A549 treated with AZD9567 at 1 μM for 4 hours (cell line): Measurements from ENCODE around the gene TMEM207. TPM values are rescaled to one million over a fixed set of nuclear protein-coding genes. Genes with fewer than 3 reads are reported as not detected.

Source experiments
- total RNA-seq: library from RNA; stranded (reverse); fragments of 200-300 nt; extraction: Qiagen RNA extraction; gene quantifications from 5 replicates; pipeline ENCODE4 v1.2.3, GENCODE V29; 2022; ENCODE audit not compliant: insufficient read depth

TMEM207 gene
- not detected in 5 replicates for total RNA-seq

DNA sequence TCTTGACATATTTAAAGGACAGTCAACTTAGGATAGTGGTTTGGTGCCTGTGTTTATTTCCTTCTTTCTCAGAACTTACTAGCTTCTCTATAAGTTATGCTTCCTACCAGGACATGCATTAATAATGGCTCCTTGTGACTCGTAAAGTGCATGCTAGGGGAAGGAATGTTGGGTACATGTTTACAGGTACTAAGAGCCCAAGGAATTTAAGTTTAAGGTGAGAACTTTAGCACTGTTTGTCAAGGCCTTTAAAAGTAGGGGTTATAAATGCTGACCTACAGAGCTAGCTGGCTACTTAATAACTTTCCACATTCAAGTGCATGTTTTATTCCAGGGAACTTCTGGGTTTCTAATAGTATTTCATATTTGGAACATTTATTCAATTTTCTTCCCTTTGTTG lies at the start of gene TMEM207:
Gene TMEM207 (minus strand): TSS at position 101 of the 400 bp plus-strand sequence. CDS start 92 bp downstream, at position 9.

DNA sequence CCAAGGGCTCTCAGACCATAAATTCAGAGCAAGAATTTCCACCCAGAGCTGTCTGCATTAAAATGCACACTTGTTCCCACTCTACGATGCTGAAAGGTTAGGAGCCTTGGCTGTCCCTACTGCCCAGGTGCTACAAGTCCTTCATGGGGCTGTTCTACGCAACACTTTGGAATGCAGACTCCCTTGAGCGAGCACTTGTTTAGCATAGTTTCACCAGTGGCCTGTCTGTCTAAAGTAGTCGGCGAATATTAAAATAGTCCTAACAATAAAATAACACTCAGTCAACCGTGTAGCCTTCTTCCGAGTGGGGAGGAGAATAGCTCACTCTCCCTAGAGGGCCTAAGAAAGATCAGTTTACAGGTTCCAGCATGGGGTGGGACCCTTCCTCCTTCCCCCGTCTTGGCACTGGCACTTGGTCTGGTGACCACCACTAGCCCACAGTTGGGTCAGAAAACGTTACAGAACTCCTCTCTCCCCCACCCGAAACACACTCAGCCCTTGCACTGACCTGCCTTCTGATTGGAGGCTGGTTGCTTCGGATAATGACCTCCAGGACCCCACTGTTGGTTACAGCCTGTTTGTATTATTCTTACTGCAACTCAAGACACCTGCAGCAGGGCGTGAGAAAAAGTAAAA lies 62.0 kb downstream of the TMEM207 start, which contains the start of gene CLDN16:
Gene CLDN16 (plus strand): TSS at position 586 of the 636 bp plus-strand sequence. CDS start 167 bp downstream, outside the sequence.

Other genes starting within 250 kb of the TMEM207 start
- gene CLDN1, start 127.5 kb downstream of the TMEM207 start, total RNA-seq: 16.4 to 24.0 TPM (median 19.5 TPM) in 5 replicates
- gene CLDN16, start 61.7 kb downstream of the TMEM207 start, total RNA-seq: 0.06 to 0.17 TPM (median 0.08 TPM) in 4 of 5 replicates, not detected in the other
- gene IL1RAP, start 64.2 kb upstream of the TMEM207 start, total RNA-seq: 4.1 to 10.5 TPM (median 5.0 TPM) in 5 replicates